GM21723 (cell line): ENCODE data around the gene C3orf62.

Experiments
- ATAC-seq: cut with Tn5 transposase; IDR thresholded peaks from one replicate; pipeline ENCODE4 v1.9.1; 2021; ENCODE audit warnings: mild to moderate bottlenecking, moderate library complexity; ENCODE audit not compliant: unreplicated experiment

Gene C3orf62

GRCh38 chr3:49219132-49219531, 57.9 kb downstream of the C3orf62 start:
- ATAC-seq, result no peak
